ENCODE results near the gene ADARB2. TPM values are rescaled to one million over a fixed set of nuclear protein-coding genes. Genes with fewer than 3 reads are reported as not detected.

The ADARB2 gene
- polyA plus RNA-seq, 1 of the 3 experiments (the other 2 are of a cell fraction) = not detected

DNA sequence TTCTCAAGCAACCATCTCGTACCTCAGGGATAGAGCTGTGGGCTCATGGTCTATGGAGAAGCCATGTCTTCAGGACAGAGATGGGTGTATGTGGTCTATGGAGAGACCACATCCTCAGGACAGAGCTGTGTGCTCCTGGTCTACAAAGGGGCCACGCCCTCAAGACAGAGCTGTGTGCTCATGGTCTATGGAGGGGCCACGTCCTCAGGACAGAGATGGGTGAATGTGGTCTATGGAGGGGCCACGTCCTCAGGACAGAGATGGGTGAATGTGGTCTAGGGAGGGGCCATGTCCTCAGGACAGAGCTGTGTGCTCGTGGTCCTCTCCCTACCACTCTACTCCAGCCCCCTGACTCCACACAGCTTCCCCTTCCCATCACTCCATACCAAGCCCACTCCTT lies 563.3 kb downstream of the ADARB2 start (continued):
- TF ChIP-seq, protein P1, sequence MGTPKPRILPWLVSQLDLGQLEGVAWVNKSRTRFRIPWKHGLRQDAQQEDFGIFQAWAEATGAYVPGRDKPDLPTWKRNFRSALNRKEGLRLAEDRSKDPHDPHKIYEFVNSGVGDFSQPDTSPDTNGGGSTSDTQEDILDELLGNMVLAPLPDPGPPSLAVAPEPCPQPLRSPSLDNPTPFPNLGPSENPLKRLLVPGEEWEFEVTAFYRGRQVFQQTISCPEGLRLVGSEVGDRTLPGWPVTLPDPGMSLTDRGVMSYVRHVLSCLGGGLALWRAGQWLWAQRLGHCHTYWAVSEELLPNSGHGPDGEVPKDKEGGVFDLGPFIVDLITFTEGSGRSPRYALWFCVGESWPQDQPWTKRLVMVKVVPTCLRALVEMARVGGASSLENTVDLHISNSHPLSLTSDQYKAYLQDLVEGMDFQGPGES (IDR thresholded peaks at IDR 0.05; ENCODE audit: low read depth, low read length) = no peak
- TF ChIP-seq RCOR1 (IDR thresholded peaks at IDR 0.05; ENCODE audit: low read length) (no peak), FOSL2 (IDR thresholded peaks at IDR 0.05; ENCODE audit: borderline replicate concordance, low read depth) (no peak), GATA2 (CRISPR knock-in tag; IDR thresholded peaks at IDR 0.05) (no peak)
- TF ChIP-seq, protein P2, sequence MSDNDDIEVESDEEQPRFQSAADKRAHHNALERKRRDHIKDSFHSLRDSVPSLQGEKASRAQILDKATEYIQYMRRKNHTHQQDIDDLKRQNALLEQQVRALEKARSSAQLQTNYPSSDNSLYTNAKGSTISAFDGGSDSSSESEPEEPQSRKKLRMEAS (IDR thresholded peaks at IDR 0.05; ENCODE audit: low read depth) = no peak
- TF ChIP-seq, protein P3, sequence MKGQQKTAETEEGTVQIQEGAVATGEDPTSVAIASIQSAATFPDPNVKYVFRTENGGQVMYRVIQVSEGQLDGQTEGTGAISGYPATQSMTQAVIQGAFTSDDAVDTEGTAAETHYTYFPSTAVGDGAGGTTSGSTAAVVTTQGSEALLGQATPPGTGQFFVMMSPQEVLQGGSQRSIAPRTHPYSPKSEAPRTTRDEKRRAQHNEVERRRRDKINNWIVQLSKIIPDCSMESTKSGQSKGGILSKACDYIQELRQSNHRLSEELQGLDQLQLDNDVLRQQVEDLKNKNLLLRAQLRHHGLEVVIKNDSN (IDR thresholded peaks at IDR 0.05; ENCODE audit: borderline replicate concordance, low read depth) = no peak

DNA sequence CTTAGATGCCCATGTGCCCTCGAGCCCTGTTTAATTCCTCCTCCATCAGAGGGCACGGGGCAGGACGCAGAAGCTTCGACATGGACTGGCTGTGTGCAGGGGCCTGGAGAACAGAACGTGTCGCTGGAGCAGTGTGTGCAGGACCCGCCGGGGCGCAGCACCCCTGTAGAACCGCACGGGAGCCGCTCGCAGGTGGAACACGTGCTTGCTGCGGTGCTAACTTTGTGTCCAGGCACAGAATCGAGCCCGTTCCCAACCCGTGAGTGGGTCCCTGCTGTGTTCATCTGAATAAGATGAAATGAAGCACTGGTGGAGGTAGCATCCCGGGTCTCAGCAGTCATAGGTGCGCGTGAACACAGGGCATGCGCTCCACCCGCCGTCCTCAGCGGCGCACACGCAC lies 564.2 kb downstream of the ADARB2 start:
- no peaks in the 10 kb centered on the region for H3K9me3 ChIP-seq
- no peaks in the 10 kb centered on the region for H4K20me1 ChIP-seq (ENCODE audit: insufficient read depth)
- no peaks in the 10 kb centered on the region for H3K9me2 ChIP-seq
- 78% methylated on average over 21 of the region's 27 CpGs for WGBS (ENCODE audit: low lambda C conversion rate)
- H3K4me1 ChIP-seq (ENCODE audit: control insufficient read depth in 1 of 2, insufficient read depth in 2 of 2, low read depth in 1 of 2, low read length in 1 of 2) = no peaks in the 10 kb centered on the region
- TF ChIP-seq, protein P4, sequence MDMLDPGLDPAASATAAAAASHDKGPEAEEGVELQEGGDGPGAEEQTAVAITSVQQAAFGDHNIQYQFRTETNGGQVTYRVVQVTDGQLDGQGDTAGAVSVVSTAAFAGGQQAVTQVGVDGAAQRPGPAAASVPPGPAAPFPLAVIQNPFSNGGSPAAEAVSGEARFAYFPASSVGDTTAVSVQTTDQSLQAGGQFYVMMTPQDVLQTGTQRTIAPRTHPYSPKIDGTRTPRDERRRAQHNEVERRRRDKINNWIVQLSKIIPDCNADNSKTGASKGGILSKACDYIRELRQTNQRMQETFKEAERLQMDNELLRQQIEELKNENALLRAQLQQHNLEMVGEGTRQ (IDR thresholded peaks at IDR 0.05; ENCODE audit: borderline replicate concordance, low read depth, low read length) = no peak
- TF ChIP-seq POLR2AphosphoS5 (IDR thresholded peaks at IDR 0.05; ENCODE audit: low read depth, low read length) = no peak
- no peak for TF ChIP-seq YY1 (IDR thresholded peaks at IDR 0.05; ENCODE audit: low read depth)
- TF ChIP-seq, protein P5, sequence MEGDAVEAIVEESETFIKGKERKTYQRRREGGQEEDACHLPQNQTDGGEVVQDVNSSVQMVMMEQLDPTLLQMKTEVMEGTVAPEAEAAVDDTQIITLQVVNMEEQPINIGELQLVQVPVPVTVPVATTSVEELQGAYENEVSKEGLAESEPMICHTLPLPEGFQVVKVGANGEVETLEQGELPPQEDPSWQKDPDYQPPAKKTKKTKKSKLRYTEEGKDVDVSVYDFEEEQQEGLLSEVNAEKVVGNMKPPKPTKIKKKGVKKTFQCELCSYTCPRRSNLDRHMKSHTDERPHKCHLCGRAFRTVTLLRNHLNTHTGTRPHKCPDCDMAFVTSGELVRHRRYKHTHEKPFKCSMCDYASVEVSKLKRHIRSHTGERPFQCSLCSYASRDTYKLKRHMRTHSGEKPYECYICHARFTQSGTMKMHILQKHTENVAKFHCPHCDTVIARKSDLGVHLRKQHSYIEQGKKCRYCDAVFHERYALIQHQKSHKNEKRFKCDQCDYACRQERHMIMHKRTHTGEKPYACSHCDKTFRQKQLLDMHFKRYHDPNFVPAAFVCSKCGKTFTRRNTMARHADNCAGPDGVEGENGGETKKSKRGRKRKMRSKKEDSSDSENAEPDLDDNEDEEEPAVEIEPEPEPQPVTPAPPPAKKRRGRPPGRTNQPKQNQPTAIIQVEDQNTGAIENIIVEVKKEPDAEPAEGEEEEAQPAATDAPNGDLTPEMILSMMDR (IDR thresholded peaks at IDR 0.05) = no peak
- TF ChIP-seq ELF1 (IDR thresholded peaks at IDR 0.05) = no peak
- no peak for TF ChIP-seq JUND (IDR thresholded peaks at IDR 0.05)
- TF ChIP-seq, protein P6, sequence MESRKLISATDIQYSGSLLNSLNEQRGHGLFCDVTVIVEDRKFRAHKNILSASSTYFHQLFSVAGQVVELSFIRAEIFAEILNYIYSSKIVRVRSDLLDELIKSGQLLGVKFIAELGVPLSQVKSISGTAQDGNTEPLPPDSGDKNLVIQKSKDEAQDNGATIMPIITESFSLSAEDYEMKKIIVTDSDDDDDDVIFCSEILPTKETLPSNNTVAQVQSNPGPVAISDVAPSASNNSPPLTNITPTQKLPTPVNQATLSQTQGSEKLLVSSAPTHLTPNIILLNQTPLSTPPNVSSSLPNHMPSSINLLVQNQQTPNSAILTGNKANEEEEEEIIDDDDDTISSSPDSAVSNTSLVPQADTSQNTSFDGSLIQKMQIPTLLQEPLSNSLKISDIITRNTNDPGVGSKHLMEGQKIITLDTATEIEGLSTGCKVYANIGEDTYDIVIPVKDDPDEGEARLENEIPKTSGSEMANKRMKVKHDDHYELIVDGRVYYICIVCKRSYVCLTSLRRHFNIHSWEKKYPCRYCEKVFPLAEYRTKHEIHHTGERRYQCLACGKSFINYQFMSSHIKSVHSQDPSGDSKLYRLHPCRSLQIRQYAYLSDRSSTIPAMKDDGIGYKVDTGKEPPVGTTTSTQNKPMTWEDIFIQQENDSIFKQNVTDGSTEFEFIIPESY (IDR thresholded peaks at IDR 0.05; ENCODE audit: borderline replicate concordance, low read depth) = no peak
- no peak for TF ChIP-seq SMC3 (IDR thresholded peaks at IDR 0.05; ENCODE audit: low read depth, low read length)
- TF ChIP-seq TEAD4 (IDR thresholded peaks at IDR 0.05; ENCODE audit: borderline replicate concordance, insufficient read depth) = no peak
- no peak for TF ChIP-seq MEF2A (IDR thresholded peaks at IDR 0.05; ENCODE audit: borderline replicate concordance, low read depth)
- no peak for TF ChIP-seq FOXM1 (IDR thresholded peaks at IDR 0.05; ENCODE audit: low read depth)
- TF ChIP-seq NRF1 (IDR thresholded peaks at IDR 0.05; ENCODE audit: low read depth, low read length) = no peak
- TF ChIP-seq CHD2 (IDR thresholded peaks at IDR 0.05; ENCODE audit: low read length, partially characterized antibody) = no peak
- TF ChIP-seq FOSL2 (IDR thresholded peaks at IDR 0.05; ENCODE audit: borderline replicate concordance, low read depth) = no peak
- no peak for TF ChIP-seq EZH2phosphoT487 (IDR thresholded peaks at IDR 0.05; ENCODE audit: borderline replicate concordance, low read depth)
- no peak for TF ChIP-seq SIN3A (IDR thresholded peaks at IDR 0.05; ENCODE audit: borderline replicate concordance, low read depth, low read length)
- TF ChIP-seq, protein P1 (IDR thresholded peaks at IDR 0.05; ENCODE audit: low read depth, low read length) = no peak
- DNase-seq = no peak
- H3K9ac ChIP-seq = no peak overlapping the region
- H3K4me2 ChIP-seq = no peak overlapping the region
- no peak overlapping the region for H3K4me3 ChIP-seq (ENCODE audit: low read depth in 2 of 2, low read length in 1 of 2)
- H2AFZ ChIP-seq (ENCODE audit: low read depth) = no peak overlapping the region
- H3K27me3 ChIP-seq (ENCODE audit: insufficient read depth) = no peaks in the 10 kb centered on the region
- no peaks in the 10 kb centered on the region for H3K79me2 ChIP-seq (ENCODE audit: insufficient read depth)
- no peak overlapping the region for H3K27ac ChIP-seq (ENCODE audit: low read depth in 2 of 2, low read length in 1 of 2)
- H3F3A ChIP-seq (replicated peaks; ENCODE audit: insufficient read depth) = no peaks in the 10 kb centered on the region
- ChIA-PET POLR2A (no interaction called here), CTCF (interaction anchor here (1.4 kb wide), 1 partner anchor 63 kb away, joined by 5 read pairs; no protein-coding TSS in a partner anchor)
- no peaks in the 10 kb centered on the region for H3K36me3 ChIP-seq (replicated peaks in 1 of 2; ENCODE audit: control insufficient read depth in 1 of 2, insufficient read depth in 2 of 2, low read length in 1 of 2)
